ACC112 (cell line): Measurements from ENCODE around the gene CATSPER3.

Experiments used
- H2AFZ ChIP-seq: fragments of 200-600 bp; sonication (generic); one replicate; pipeline ENCODE4 v1.6.0; 2017; ENCODE audit warnings: antibody characterized with exemption, low read length; ENCODE audit not compliant: unreplicated experiment
- H3K27ac ChIP-seq: fragments of 200-600 bp; sonication (generic); 2 replicates; pipeline ENCODE4 v1.5.1; 2014; ENCODE audit warnings: low read depth, mild to moderate bottlenecking, antibody characterized with exemption, low read length, moderate library complexity
- H3K27me3 ChIP-seq: fragments of 200-600 bp; sonication (generic); 2 replicates; pipeline ENCODE4 v1.6.1; 2014; ENCODE audit warnings: mild to moderate bottlenecking, antibody characterized with exemption, low read length, moderate library complexity, mixed read lengths; ENCODE audit not compliant: insufficient read depth
- H3K36me3 ChIP-seq: fragments of 200-600 bp; sonication (generic); 2 replicates; pipeline ENCODE4 v1.6.1; 2016; ENCODE audit warnings: mild to moderate bottlenecking, antibody characterized with exemption, low read length, moderate library complexity, mixed read lengths; ENCODE audit not compliant: insufficient read depth
- H3K4me1 ChIP-seq: fragments of 200-600 bp; sonication (generic); one replicate; pipeline ENCODE4 v1.6.1; 2016; ENCODE audit warnings: low read length, mixed read lengths; ENCODE audit not compliant: insufficient read depth, unreplicated experiment, control insufficient read depth
- H3K4me3 ChIP-seq: fragments of 200-600 bp; sonication (generic); 2 replicates; pipeline ENCODE4 v1.5.1; 2014; ENCODE audit warnings: mild to moderate bottlenecking, low read depth, low read length
- H3K79me2 ChIP-seq: fragments of 200-600 bp; sonication (generic); one replicate; pipeline ENCODE4 v1.6.0; 2016; ENCODE audit warnings: low read length; ENCODE audit not compliant: control insufficient read depth, unreplicated experiment, insufficient read depth

Gene CATSPER3

DNA sequence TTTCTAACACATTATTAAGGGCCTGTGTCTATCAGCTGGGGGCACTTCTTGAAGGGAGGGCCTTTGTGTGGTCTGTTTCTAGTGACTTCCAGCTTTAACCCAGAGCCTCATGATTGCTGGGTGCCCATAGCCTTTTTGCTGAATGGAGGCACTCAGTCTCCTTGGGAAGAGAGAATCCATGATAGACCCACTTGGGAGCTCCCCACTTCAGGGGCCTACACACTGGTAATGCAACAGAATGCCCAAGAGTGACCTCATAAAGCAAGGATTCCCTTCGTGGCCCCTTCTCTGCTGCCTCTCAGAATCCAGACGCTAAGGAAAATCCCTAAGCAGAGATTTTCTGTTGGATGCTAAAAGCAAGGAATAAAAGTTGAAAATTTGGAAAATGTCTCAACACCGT is at the start of gene CATSPER3:
CATSPER3 (plus strand) TSS at position 301 of the 400 bp plus-strand sequence; CDS start at position 386, 85 bp downstream.
- Histone ChIP-seq H3K27me3 (no peaks in the 10 kb centered on the region), H3K27ac (no peak within 1 kb of the TSS), H3K4me3 (no peak within 1 kb of the TSS), H3K4me1 (no peaks in the 10 kb centered on the region), H3K36me3 (no peaks in the 10 kb centered on the region), H3K79me2 (no peaks in the 10 kb centered on the region), H2AFZ (no peak within 1 kb of the TSS)

DNA sequence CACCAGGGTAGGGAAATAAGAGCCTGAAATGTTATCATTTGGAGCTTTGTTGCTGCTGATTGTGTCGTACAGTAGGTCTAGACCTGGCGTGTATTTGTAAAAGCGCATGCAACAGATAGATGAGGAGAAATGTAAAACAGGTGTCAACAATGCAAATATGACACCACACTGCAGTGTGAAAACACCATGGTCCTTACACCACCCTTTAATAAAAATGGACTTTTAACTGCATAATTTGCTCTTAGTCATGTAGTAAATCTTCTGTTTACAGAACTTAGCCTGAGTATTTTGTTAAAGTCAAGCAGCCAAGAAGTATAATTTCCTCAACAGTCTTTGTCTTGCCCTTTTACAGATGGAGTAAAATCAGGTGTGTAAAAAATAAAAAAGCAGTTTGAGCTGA is 48.8 kb upstream of the CATSPER3 start:
- 0 out of 2 replicates have a peak, but pooled peaks cover 3% of the 10 kb centered on the region for H3K36me3 ChIP-seq
- no peak overlapping the region for H3K4me3 ChIP-seq
- no peaks in the 10 kb centered on the region for H3K27me3 ChIP-seq
- no peaks in the 10 kb centered on the region for H3K4me1 ChIP-seq
- no peak overlapping the region for H2AFZ ChIP-seq
- no peaks in the 10 kb centered on the region for H3K79me2 ChIP-seq
- H3K27ac ChIP-seq = no peak overlapping the region

DNA sequence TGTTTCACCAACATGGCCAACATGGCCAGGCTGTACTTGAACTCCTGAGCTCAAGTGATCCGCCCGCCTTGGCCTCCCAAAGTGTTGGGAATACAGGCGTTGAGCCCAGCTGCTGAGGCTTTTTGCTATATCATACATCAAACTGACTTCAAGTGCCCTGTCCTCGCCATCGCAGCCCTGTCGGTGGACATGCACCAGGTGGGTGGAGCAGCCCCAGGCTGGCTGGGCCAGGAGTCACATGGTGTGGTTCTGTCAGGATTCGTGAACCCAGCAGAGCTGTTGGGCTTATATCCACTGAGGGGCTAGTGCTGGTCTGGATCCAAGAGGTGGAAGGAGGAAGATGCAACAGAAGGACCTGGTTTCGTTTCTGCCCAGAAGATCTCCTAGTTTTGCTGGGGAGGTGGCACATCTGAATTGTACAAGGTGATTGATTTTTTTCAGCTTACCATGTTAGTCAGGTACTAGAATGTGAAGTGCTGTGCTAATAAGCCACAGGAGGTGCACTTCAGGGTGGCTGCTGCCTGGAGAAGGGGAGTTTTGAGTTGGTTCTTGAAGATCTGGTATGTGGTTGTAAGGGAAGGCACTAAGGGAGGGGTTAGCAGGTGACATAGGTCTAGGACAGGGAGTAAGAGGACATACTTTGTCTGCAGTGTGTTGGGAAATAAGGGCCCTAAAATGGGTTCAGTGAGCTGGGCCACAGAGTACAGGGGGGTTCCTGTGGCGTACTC is 46.7 kb upstream of the CATSPER3 start:
- Histone ChIP-seq H3K4me1 (no peaks in the 10 kb centered on the region), H3K4me3 (no peak overlapping the region), H3K79me2 (no peaks in the 10 kb centered on the region), H2AFZ (no peak overlapping the region), H3K27me3 (no peaks in the 10 kb centered on the region), H3K27ac (no peak overlapping the region), H3K36me3 (0 out of 2 replicates have a peak, but pooled peaks cover 3% of the 10 kb centered on the region)

DNA sequence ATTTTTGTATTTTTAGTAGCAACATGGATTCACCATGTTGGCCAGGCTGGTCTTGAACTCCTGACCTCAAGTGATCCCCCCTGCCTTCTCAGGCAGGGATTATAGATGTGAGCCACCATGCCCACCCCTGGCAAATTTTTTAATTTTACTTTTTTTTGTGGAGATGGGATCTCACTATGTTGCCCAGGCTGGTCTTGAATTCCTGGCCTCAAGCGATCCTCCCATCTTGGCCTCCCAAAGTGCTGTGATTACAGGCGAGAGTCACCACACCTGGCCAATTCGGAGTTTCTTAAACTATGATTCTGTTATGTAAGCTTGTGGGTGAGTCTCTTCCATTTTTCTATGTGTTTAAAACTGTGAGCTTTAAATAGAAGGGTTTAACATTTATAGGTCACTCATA is 35.2 kb upstream of the CATSPER3 start:
- H3K79me2 ChIP-seq = no peaks in the 10 kb centered on the region
- H2AFZ ChIP-seq = no peak overlapping the region
- no peak overlapping the region for H3K4me3 ChIP-seq
- H3K27me3 ChIP-seq = no peaks in the 10 kb centered on the region
- H3K27ac ChIP-seq = no peak overlapping the region
- no peaks in the 10 kb centered on the region for H3K4me1 ChIP-seq
- no peaks in the 10 kb centered on the region for H3K36me3 ChIP-seq

DNA sequence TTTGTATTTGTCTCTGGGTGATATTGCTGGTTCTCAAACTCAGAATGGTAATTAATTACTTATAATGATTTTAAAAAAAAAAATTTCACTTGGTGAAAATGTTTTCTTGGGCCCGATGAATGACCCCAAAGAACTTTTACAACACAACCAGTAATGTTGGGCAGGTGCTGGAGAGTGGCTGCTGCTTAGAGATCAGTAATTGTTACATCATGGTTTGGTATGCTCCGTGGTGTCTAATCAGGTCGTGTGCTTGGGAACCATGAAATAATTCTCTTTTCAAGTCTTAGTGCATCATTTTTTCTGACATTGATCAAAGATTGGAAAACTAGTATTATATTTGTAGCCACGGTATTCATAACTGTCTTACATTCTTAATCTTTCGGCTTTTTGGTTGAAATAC is 33.5 kb upstream of the CATSPER3 start:
- H3K4me3 ChIP-seq = no peak overlapping the region
- H3K27ac ChIP-seq = no peak overlapping the region
- H3K36me3 ChIP-seq = no peaks in the 10 kb centered on the region
- no peaks in the 10 kb centered on the region for H3K79me2 ChIP-seq
- H3K27me3 ChIP-seq = no peaks in the 10 kb centered on the region
- H3K4me1 ChIP-seq = no peaks in the 10 kb centered on the region
- H2AFZ ChIP-seq = no peak overlapping the region

DNA sequence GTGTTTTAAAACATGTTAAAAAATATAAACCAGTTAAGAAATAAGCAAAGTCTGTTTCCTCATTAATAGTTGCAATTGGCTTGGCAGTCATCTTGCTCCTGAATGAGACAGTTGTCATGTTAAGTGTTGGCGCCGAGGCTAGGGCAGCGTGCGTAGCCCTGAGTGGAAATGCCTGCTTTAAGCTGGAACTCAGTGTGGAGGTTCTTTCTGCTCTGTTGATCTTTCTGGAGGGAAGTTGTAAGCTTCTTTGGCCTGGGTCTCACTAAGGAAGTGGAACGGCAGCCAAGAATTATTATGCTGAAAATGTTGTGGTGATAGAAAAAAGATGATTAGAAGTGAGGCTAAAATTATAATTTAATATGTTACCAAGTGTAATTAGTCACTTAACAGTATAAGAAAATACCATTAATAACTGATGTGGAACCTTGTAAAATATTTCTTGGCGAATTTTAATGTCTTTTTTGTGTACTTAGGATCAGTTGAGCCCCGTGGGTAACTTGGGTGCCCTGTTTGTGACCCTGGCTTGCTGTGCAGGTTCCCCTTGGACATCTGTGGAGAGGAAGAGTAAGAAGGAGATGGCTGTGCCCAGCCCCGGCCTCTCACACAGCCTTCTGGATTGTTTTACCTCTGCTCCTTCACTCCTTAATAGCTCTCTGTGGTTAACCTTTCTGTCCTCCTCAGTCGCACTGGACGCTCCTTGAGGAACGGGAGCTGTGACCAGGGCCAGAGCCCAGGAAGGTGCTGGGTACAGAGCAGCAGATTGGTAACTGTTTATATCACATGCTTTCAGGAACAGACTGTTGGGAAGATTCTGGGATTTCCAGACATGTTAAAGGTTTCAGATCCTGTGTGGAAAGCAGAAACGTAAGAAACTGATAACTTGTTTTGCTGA is 31.8 kb upstream of the CATSPER3 start:
- H3K79me2 ChIP-seq = no peaks in the 10 kb centered on the region
- no peak overlapping the region for H3K27ac ChIP-seq
- no peaks in the 10 kb centered on the region for H3K4me1 ChIP-seq
- H2AFZ ChIP-seq = no peak overlapping the region
- no peaks in the 10 kb centered on the region for H3K27me3 ChIP-seq
- no peak overlapping the region for H3K4me3 ChIP-seq
- H3K36me3 ChIP-seq = no peaks in the 10 kb centered on the region

DNA sequence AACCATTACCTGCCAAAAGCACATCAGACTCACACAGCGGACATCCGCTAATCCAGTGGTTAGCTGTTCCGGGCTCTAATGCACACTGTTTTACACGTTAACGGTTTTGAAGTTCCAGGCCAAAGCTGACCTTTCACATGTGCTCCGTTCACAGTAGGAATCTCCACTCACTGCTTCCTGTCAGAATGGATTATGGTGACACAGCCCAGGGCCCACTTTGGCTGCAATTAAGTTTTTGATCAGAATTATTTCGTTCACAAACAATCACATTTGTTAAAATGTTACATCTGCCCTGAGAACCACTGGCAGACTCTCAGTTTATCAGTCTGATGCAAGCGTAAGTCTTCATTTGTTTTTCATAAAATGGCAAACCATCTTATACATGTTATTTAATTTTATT is 30.2 kb upstream of the CATSPER3 start:
- Histone ChIP-seq H3K79me2 (no peaks in the 10 kb centered on the region), H2AFZ (no peak overlapping the region), H3K4me3 (no peak overlapping the region), H3K27ac (no peak overlapping the region), H3K27me3 (no peaks in the 10 kb centered on the region), H3K36me3 (no peaks in the 10 kb centered on the region), H3K4me1 (no peaks in the 10 kb centered on the region)

DNA sequence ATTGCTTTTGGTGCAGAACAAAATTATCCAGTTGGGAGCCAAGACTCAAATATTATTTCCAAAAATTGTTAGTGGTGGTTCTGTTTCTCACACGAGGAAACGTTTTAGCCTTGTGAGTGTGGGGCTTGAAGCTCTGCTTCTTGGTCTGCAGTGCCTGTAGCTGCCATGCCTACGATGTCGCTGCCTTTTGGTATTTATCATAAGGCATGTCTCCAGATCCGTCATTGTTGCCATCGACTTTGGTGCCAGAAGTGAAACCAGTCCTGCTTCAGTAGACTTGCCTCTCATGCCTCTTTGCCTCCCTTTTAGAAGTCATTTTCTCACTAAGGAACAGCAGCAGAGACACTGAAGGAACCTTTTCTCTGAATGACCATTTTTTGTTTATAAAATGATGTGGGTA is 29.7 kb upstream of the CATSPER3 start:
- Histone ChIP-seq H3K36me3 (no peaks in the 10 kb centered on the region), H3K4me3 (0 out of 2 replicates have a peak overlapping the region, but pooled peaks have one; percentile 31), H3K4me1 (no peaks in the 10 kb centered on the region), H3K27ac (no peak overlapping the region), H3K27me3 (no peaks in the 10 kb centered on the region), H2AFZ (no peak overlapping the region), H3K79me2 (no peaks in the 10 kb centered on the region)

DNA sequence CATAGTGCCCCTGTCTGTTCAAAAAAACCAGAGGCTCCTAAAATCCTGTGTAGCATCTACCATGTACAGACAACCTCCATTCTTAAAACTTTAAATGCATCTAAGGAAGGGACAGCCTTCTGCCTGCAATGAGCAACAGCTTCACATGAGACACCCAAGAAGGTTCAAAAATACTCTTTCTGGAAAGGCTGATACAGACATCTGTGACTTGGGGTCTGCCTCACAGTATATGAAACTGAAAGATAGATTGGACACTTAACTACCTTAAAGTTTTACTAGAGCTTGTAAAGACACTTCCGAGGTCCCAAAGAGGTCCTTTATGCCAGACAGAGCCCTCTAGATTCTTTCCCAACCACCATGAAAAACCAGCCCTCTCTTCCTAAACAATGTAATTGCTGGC is 28.2 kb upstream of the CATSPER3 start:
- H3K4me3 ChIP-seq = no peak overlapping the region
- no peaks in the 10 kb centered on the region for H3K4me1 ChIP-seq
- no peak overlapping the region for H2AFZ ChIP-seq
- no peaks in the 10 kb centered on the region for H3K27me3 ChIP-seq
- no peak overlapping the region for H3K27ac ChIP-seq
- H3K36me3 ChIP-seq = no peaks in the 10 kb centered on the region
- H3K79me2 ChIP-seq = no peaks in the 10 kb centered on the region

DNA sequence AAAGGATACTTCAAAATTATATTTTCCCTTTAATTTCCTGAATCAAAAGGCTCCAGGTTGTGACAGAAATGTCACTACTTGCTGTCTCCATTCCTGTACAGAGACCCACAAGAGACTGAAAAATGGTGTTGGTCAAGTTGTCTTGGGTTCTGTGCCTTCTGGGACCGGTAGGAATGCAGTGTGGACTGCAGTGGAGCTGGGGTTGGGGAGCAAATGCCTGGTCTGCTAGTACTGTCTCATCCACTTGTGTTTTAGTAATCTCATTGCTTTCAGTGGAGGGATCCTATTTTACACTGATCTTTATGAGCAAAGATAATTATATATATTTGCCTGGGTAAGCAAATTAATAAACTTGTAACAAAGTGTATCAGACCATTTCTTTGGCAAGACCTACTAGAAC is 24.2 kb upstream of the CATSPER3 start:
- Histone ChIP-seq H3K27ac (no peak overlapping the region), H3K4me1 (no peaks in the 10 kb centered on the region)

DNA sequence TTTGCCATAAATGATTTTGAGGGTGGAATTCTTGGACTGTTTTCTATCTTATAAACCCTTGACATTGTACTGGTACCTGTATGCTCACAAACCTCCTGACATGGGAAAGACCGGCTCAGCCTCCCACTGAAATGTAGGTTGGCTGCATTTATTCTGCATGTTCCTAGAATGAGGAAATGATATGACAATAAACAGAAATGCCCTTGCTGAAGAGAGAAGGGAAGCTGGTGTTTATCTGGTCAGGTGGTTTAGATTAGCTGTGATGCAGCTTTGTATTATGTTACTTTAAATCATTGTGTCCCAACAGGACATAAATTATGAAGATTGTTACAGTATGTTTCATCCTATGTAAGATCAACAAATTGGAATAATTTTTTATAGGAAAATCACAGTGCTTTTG is 23.1 kb upstream of the CATSPER3 start:
- Histone ChIP-seq H3K4me1 (peaks cover 9% of the 10 kb centered on the region), H3K79me2 (no peaks in the 10 kb centered on the region), H3K4me3 (no peak overlapping the region), H2AFZ (no peak overlapping the region), H3K36me3 (no peaks in the 10 kb centered on the region), H3K27me3 (no peaks in the 10 kb centered on the region), H3K27ac (no peak overlapping the region)

More for the DNA sequence above, 24.2 kb upstream of the CATSPER3 start:
- H3K79me2 ChIP-seq = no peaks in the 10 kb centered on the region
- no peak overlapping the region for H2AFZ ChIP-seq
- H3K4me3 ChIP-seq = no peak overlapping the region
- no peaks in the 10 kb centered on the region for H3K36me3 ChIP-seq
- no peaks in the 10 kb centered on the region for H3K27me3 ChIP-seq
